ENCODE results near the gene ST6GAL1.

DNA sequence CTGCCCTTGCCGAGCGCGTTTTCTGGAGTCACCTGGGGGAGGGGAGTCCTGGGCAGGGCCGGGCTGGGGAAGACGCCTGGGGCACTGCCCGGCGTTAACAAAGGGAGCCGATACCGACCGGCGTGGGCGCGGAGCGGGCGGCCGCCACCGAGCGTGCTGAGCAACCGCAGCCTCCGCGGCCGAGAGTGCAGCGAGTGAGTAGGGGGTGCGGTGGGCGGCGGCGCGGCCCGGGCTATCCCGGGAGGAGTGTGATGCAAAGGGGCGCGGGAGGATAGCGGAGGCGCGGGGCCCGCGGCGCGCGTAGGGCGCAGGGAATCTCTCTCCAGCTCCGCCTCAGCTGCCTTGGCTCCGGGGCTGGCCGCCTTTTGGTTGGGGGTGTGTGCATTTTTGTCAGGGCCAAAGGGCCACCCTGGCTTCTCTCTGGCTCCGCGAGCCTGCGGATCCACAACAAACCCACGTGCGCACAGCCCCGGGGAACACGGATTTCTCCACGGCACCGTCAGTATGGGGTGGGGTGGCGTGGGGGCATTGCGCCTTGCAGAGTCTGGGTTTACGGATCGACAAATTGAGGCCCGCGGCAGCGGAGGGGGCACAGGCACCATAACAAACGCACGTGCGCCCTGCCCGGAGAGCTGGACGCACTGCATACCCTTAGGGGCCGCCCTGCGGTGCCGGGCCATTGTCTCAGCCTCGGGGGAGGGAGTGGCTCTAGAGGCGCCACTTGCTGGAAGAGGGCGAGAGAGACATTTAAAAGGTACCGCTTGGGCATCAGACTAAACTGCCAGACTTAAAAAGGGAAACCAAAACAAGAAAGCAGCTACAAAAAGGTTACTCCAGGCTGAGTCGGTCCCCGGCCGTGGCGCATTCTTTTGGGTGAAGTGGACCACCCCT lies 560 bp downstream of the ST6GAL1 start:
- TF ChIP-seq ZNF274 (IDR thresholded peaks at IDR 0.05; ENCODE audit: low read depth, low read length), result no peak
- TF ChIP-seq SUZ12 (IDR thresholded peaks at IDR 0.05; ENCODE audit: extremely low read depth, insufficient read depth, insufficient read length), result no peak
- TF ChIP-seq YY1 (IDR thresholded peaks at IDR 0.05; ENCODE audit: insufficient read depth, insufficient read length), result no peak
